Dedifferentiated amniotic fluid mesenchymal stem cell (primary cell): Measurements from ENCODE around the gene STAC2.

Experiments used
- DNase-seq: peaks from one replicate; pipeline ENCODE4 v3.0.0-alpha.2; 2016; ENCODE audit errors: extremely low spot score

STAC2 gene

GRCh38 chr17:39231591-39232551 lies 6.1 kb upstream of the STAC2 start:
- no peak for DNase-seq

- DNase-seq = no peak
Observed at GRCh38 chr17:39231091-39231561, 5.4 kb upstream of the STAC2 start.

- DNase-seq = no peak
Observed at GRCh38 chr17:39230361-39230760, 4.6 kb upstream of the STAC2 start.

- DNase-seq = no peak
Observed at GRCh38 chr17:39229274-39229913, 3.6 kb upstream of the STAC2 start.

- no peak for DNase-seq
Observed at GRCh38 chr17:39227364-39227919, 1.7 kb upstream of the STAC2 start.

- no peak for DNase-seq
Observed at GRCh38 chr17:39225959-39226683, 376 bp upstream of the STAC2 start.

- no peak for DNase-seq
Observed at GRCh38 chr17:39224778-39225307, 902 bp downstream of the STAC2 start.

GRCh38 chr17:39223907-39224777 lies 1.6 kb downstream of the STAC2 start:
- no peak for DNase-seq

- no peak for DNase-seq
Observed at GRCh38 chr17:39222866-39223834, 2.6 kb downstream of the STAC2 start.

- DNase-seq = no peak
Observed at GRCh38 chr17:39222151-39222550, 3.6 kb downstream of the STAC2 start.

GRCh38 chr17:39221572-39221971 lies 4.2 kb downstream of the STAC2 start:
- no peak for DNase-seq

- DNase-seq = no peak
Observed at GRCh38 chr17:39219647-39220154, 6.0 kb downstream of the STAC2 start.

- no peak for DNase-seq
Observed at GRCh38 chr17:39218906-39219305, 6.8 kb downstream of the STAC2 start.

GRCh38 chr17:39217734-39218369 lies 7.9 kb downstream of the STAC2 start:
- DNase-seq = no peak

- DNase-seq = no peak
Observed at GRCh38 chr17:39213852-39214251, 11.9 kb downstream of the STAC2 start.

- no peak for DNase-seq
Observed at GRCh38 chr17:39212841-39213480, 12.8 kb downstream of the STAC2 start.

- no peak for DNase-seq
Observed at GRCh38 chr17:39212195-39212810, 13.4 kb downstream of the STAC2 start.

GRCh38 chr17:39210093-39210434 lies 15.7 kb downstream of the STAC2 start:
- DNase-seq = no peak
